B cell (primary cell): Measurements from ENCODE around the gene TEX51.

Experiments
- EZH2 ChIP-seq: IDR thresholded peaks from 2 replicates; pipeline ENCODE4 v1.6.1; 2012; ENCODE audit warnings: borderline replicate concordance, low read depth, mild to moderate bottlenecking, moderate library complexity, low read length; ENCODE audit not compliant: insufficient read depth, poor library complexity, severe bottlenecking
- TF ChIP-seq, protein P1 (sequence below): fragments of 200-600 bp; IDR thresholded peaks from one replicate; pipeline ENCODE4 v1.8.0; 2022; ENCODE audit warnings: antibody characterized with exemption, mild to moderate bottlenecking

DNA sequence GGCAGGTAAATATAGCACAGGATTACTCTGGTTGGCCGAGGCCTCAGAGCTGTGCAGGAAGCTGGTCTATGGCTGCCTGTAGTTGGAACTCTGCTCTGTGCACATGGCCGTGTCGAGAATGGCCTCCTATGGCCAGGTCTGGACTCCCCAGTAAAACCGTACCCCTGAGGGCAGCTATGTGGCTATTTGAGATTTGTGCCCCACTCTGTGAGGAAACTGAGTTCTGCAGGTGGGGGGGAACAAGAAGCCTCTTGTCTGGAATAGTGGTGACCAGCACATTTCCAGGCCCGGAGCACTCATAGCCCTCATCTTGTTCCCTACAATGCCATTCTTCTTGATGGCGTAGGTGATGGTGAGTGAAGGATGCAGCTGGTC is 15.0 kb upstream of the TEX51 start:
- TF ChIP-seq, protein P1, sequence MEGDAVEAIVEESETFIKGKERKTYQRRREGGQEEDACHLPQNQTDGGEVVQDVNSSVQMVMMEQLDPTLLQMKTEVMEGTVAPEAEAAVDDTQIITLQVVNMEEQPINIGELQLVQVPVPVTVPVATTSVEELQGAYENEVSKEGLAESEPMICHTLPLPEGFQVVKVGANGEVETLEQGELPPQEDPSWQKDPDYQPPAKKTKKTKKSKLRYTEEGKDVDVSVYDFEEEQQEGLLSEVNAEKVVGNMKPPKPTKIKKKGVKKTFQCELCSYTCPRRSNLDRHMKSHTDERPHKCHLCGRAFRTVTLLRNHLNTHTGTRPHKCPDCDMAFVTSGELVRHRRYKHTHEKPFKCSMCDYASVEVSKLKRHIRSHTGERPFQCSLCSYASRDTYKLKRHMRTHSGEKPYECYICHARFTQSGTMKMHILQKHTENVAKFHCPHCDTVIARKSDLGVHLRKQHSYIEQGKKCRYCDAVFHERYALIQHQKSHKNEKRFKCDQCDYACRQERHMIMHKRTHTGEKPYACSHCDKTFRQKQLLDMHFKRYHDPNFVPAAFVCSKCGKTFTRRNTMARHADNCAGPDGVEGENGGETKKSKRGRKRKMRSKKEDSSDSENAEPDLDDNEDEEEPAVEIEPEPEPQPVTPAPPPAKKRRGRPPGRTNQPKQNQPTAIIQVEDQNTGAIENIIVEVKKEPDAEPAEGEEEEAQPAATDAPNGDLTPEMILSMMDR: no peak
- no peak for TF ChIP-seq EZH2
